OCI-LY1 (cell line): Measurements from ENCODE around the gene RAI14.

Source experiments
- H2AFZ ChIP-seq: fragments of 200-600 bp; sonication (generic), shearing (Covaris generic); 2 replicates; pipeline ENCODE4 v1.6.0; 2014; ENCODE audit warnings: antibody characterized with exemption, mild to moderate bottlenecking, low read length
- H3F3A ChIP-seq: fragments of 200-600 bp; sonication (generic), shearing (Covaris generic); 2 replicates; pipeline ENCODE4 v1.6.0; 2014; ENCODE audit warnings: mild to moderate bottlenecking, antibody characterized with exemption, low read length, moderate library complexity; ENCODE audit not compliant: insufficient read depth
- H3K27ac ChIP-seq: fragments of 200-600 bp; sonication (generic); 2 replicates; pipeline ENCODE4 v1.5.1; 2014; ENCODE audit warnings: low read length, mixed run types, mild to moderate bottlenecking, low read depth; ENCODE audit not compliant: poor library complexity, severe bottlenecking
- H3K27me3 ChIP-seq: fragments of 200-600 bp; sonication (generic); 2 replicates; pipeline ENCODE4 v1.6.0; 2014; ENCODE audit warnings: antibody characterized with exemption, mild to moderate bottlenecking, low read length, moderate library complexity; ENCODE audit not compliant: insufficient read depth
- H3K36me3 ChIP-seq: fragments of 200-600 bp; sonication (generic); 2 replicates; pipeline ENCODE4 v1.6.1; 2014; ENCODE audit warnings: mild to moderate bottlenecking, antibody characterized with exemption, low read length, moderate library complexity, mixed read lengths; ENCODE audit not compliant: insufficient read depth
- H3K4me1 ChIP-seq: fragments of 200-600 bp; sonication (generic); 2 replicates; pipeline ENCODE4 v1.5.1; 2014; ENCODE audit warnings: mild to moderate bottlenecking, low read length, moderate library complexity; ENCODE audit not compliant: insufficient read depth, severe bottlenecking
- H3K4me2 ChIP-seq: fragments of 200-600 bp; sonication (generic), shearing (Covaris generic); 2 replicates; pipeline ENCODE4 v1.6.1; 2014; ENCODE audit warnings: low read length
- H3K4me3 ChIP-seq: fragments of 200-600 bp; sonication (generic); 2 replicates; pipeline ENCODE4 v1.5.1; 2014; ENCODE audit warnings: low read length, low read depth, mild to moderate bottlenecking, mixed read lengths; ENCODE audit not compliant: poor library complexity, severe bottlenecking
- H3K79me2 ChIP-seq: fragments of 200-600 bp; shearing (Covaris generic); 2 replicates; pipeline ENCODE4 v1.6.1; 2016; ENCODE audit warnings: mixed run types, low read length, mixed read lengths; ENCODE audit not compliant: insufficient read depth
- H3K9ac ChIP-seq: fragments of 200-600 bp; sonication (generic), shearing (Covaris generic); 2 replicates; pipeline ENCODE4 v1.6.1; 2014; ENCODE audit warnings: mild to moderate bottlenecking, low read length, mixed read lengths
- H3K9me2 ChIP-seq: fragments of 200-600 bp; sonication (generic), shearing (Covaris generic); 2 replicates; pipeline ENCODE4 v1.6.1; 2014; ENCODE audit warnings: low read depth, mild to moderate bottlenecking, low read length, mixed read lengths
- H3K9me3 ChIP-seq: fragments of 200-600 bp; shearing (Covaris generic); 2 replicates; pipeline ENCODE4 v1.6.1; 2014; ENCODE audit warnings: low read length, mixed read lengths
- H4K20me1 ChIP-seq: fragments of 200-600 bp; sonication (generic), shearing (Covaris generic); 2 replicates; pipeline ENCODE4 v1.6.0; 2016; ENCODE audit warnings: mild to moderate bottlenecking, low read length; ENCODE audit not compliant: insufficient read depth
- CTCF ChIP-seq: fragments of 200-600 bp; sonication (generic), shearing (Covaris generic); IDR thresholded peaks from 2 replicates; pipeline ENCODE4 v1.5.1; 2017; ENCODE audit warnings: mild to moderate bottlenecking, antibody characterized with exemption, low read length, moderate library complexity, mixed read lengths
- EZH2 ChIP-seq: fragments of 200-600 bp; sonication (generic), shearing (Covaris generic); IDR thresholded peaks from 2 replicates; pipeline ENCODE4 v1.8.0; 2017; ENCODE audit warnings: borderline replicate concordance, mixed run types, mild to moderate bottlenecking, antibody characterized with exemption, low read length, moderate library complexity, mixed read lengths

Gene RAI14

GRCh38 chr5:34833976-34834793 lies 178.1 kb downstream of the RAI14 start:
- Histone ChIP-seq H3K27me3 (no peaks in the 10 kb centered on the region; the same call in 1 of the 2 replicates), H3K9me2 (no peaks in the 10 kb centered on the region), H3K27ac (no peak overlapping the region), H3K9ac (no peak overlapping the region), H2AFZ (no peak overlapping the region), H3K9me3 (no peaks in the 10 kb centered on the region), H3K79me2 (no peaks in the 10 kb centered on the region), H3K4me1 (no peaks in the 10 kb centered on the region), H4K20me1 (no peaks in the 10 kb centered on the region), H3K36me3 (no peaks in the 10 kb centered on the region), H3K4me3 (no peak overlapping the region), H3F3A (no peaks in the 10 kb centered on the region), H3K4me2 (no peak overlapping the region)
- TF ChIP-seq CTCF = no peak
- TF ChIP-seq EZH2 = no peak

- no peaks in the 10 kb centered on the region for H3K36me3 ChIP-seq
- no peaks in the 10 kb centered on the region for H3K4me1 ChIP-seq
- no peaks in the 10 kb centered on the region; the same call in 1 of the 2 replicates for H3K27me3 ChIP-seq
- H3K4me3 ChIP-seq = no peak overlapping the region
- H3K27ac ChIP-seq = no peak overlapping the region
- H2AFZ ChIP-seq = no peak overlapping the region
- H3K9me2 ChIP-seq = no peaks in the 10 kb centered on the region
- H3K9me3 ChIP-seq = no peaks in the 10 kb centered on the region
- no peak overlapping the region for H3K4me2 ChIP-seq
- no peaks in the 10 kb centered on the region for H3K79me2 ChIP-seq
- TF ChIP-seq EZH2 (no peak), CTCF (no peak)
- no peak overlapping the region for H3K9ac ChIP-seq
- no peaks in the 10 kb centered on the region for H3F3A ChIP-seq
- H4K20me1 ChIP-seq = no peaks in the 10 kb centered on the region
These were observed 178.6 kb downstream of the RAI14 start for GRCh38 chr5:34834794-34835089.

GRCh38 chr5:34835664-34836063 lies 179.5 kb downstream of the RAI14 start:
- no peaks in the 10 kb centered on the region for H3K4me1 ChIP-seq
- no peak overlapping the region for H3K4me2 ChIP-seq
- H4K20me1 ChIP-seq = no peaks in the 10 kb centered on the region
- H3K9me3 ChIP-seq = no peaks in the 10 kb centered on the region
- no peaks in the 10 kb centered on the region for H3F3A ChIP-seq
- H2AFZ ChIP-seq = no peak overlapping the region
- no peak for TF ChIP-seq CTCF
- TF ChIP-seq EZH2 = no peak
- H3K27ac ChIP-seq = no peak overlapping the region
- H3K9me2 ChIP-seq = no peaks in the 10 kb centered on the region
- no peak overlapping the region for H3K9ac ChIP-seq
- H3K4me3 ChIP-seq = no peak overlapping the region
- H3K27me3 ChIP-seq = no peaks in the 10 kb centered on the region; the same call in 1 of the 2 replicates
- H3K79me2 ChIP-seq = no peaks in the 10 kb centered on the region
- no peaks in the 10 kb centered on the region for H3K36me3 ChIP-seq
